ENCODE results near the gene PSMB3.

The PSMB3 gene

DNA sequence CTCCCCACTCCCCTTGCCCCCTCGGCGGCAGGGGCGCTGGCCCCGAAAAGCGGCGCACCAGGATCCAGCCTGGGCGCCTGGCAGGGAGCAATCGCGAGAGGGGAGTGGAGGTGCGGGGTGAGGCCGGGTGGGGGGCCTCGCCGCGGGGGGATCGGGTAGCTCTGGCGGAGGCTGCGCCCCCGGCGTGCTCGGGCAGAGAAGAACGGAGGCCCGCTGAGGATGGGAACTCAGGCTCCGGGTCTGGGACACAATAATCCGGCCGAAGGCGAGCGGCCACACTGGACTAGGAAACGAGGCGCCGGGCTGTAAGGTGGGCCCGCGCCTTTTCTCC lies 3.7 kb upstream of the PSMB3 start:
- TF ChIP-seq CTCF (IDR thresholded peaks at IDR 0.05; ENCODE audit: insufficient read depth, low read length, poor library complexity, severe bottlenecking) = no peak
- Histone ChIP-seq H3K36me3 (ENCODE audit: control insufficient read depth, insufficient read depth, low read length) (no peaks in the 10 kb centered on the region; the same call in 1 of the 2 replicates), H3K4me3 (replicated peaks; ENCODE audit: low read depth, low read length) (peak overlapping the region; percentile 75), H3K27me3 (replicated peaks; ENCODE audit: control insufficient read depth, insufficient read depth, low read length) (no peaks in the 10 kb centered on the region; the same call in 1 of the 2 replicates)
- DNase-seq (ENCODE audit: extremely low read depth, insufficient read length) = no peak

GRCh38 chr17:38749223-38750043 lies 3.1 kb upstream of the PSMB3 start:
- Histone ChIP-seq H3K36me3 (ENCODE audit: control insufficient read depth, insufficient read depth, low read length) (peaks cover under 1% of the 10 kb centered on the region), H3K4me3 (replicated peaks; ENCODE audit: low read depth, low read length) (peak overlapping the region; percentile 75), H3K27me3 (replicated peaks; ENCODE audit: control insufficient read depth, insufficient read depth, low read length) (no peaks in the 10 kb centered on the region; the same call in 1 of the 2 replicates)
- no peak for DNase-seq (ENCODE audit: extremely low read depth, insufficient read length)
- TF ChIP-seq CTCF (IDR thresholded peaks at IDR 0.05; ENCODE audit: insufficient read depth, low read length, poor library complexity, severe bottlenecking) = no peak

GRCh38 chr17:38750044-38750311 lies 2.6 kb upstream of the PSMB3 start:
- no peaks in the 10 kb centered on the region; the same call in 1 of the 2 replicates for H3K27me3 ChIP-seq (replicated peaks; ENCODE audit: control insufficient read depth, insufficient read depth, low read length)
- no peak for TF ChIP-seq CTCF (IDR thresholded peaks at IDR 0.05; ENCODE audit: insufficient read depth, low read length, poor library complexity, severe bottlenecking)
- H3K36me3 ChIP-seq (ENCODE audit: control insufficient read depth, insufficient read depth, low read length) = peaks cover 5% of the 10 kb centered on the region
- DNase-seq (ENCODE audit: extremely low read depth, insufficient read length) = no peak
- peak overlapping the region; percentile 75 for H3K4me3 ChIP-seq (replicated peaks; ENCODE audit: low read depth, low read length)

GRCh38 chr17:38750312-38751121 lies 2.0 kb upstream of the PSMB3 start:
- Histone ChIP-seq H3K4me3 (replicated peaks; ENCODE audit: low read depth, low read length) (peak overlapping the region; percentile 86; the same call in 1 of the 2 replicates), H3K36me3 (ENCODE audit: control insufficient read depth, insufficient read depth, low read length) (peaks cover 5% of the 10 kb centered on the region), H3K27me3 (replicated peaks; ENCODE audit: control insufficient read depth, insufficient read depth, low read length) (no peaks in the 10 kb centered on the region; the same call in 1 of the 2 replicates)
- no peak for DNase-seq (ENCODE audit: extremely low read depth, insufficient read length)
- TF ChIP-seq CTCF (IDR thresholded peaks at IDR 0.05; ENCODE audit: insufficient read depth, low read length, poor library complexity, severe bottlenecking) = no peak

DNA sequence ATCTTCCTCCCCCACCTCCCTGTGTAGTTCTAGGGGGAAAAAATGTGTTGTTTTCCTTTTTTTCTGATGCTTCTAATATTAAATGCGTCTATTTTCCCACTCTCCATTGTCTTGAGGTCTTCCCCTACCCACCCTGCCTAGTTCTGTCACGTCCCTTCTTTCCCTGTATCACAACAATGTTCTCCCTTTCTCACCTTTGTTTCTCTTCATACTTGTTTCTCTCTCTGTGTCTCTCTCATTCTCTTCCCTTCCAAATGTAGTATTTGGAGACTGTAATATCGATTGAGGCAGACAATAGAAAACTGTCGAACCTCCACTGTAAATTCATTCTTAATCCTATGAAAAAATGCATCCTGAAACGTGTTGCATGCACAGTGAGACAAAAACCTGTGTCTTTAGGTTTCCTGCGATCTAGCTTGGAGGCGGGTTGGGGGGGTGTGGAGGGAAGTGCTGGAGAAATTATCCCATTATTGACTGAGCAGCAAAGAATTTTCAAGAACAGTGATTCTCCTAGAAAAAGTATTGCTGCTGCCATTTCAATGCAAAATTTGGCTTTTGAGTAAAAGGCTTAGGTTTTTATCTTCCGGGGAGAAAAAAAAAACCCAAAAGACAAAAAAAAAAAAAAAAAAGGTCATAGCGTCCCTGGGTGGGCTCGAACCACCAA lies 1.3 kb upstream of the PSMB3 start:
- no peaks in the 10 kb centered on the region; the same call in 1 of the 2 replicates for H3K27me3 ChIP-seq (replicated peaks; ENCODE audit: control insufficient read depth, insufficient read depth, low read length)
- TF ChIP-seq CTCF (IDR thresholded peaks at IDR 0.05; ENCODE audit: insufficient read depth, low read length, poor library complexity, severe bottlenecking) = no peak
- no peak for DNase-seq (ENCODE audit: extremely low read depth, insufficient read length)
- peak overlapping the region; percentile 86 for H3K4me3 ChIP-seq (replicated peaks; ENCODE audit: low read depth, low read length)
- peaks cover 7% of the 10 kb centered on the region for H3K36me3 ChIP-seq (ENCODE audit: control insufficient read depth, insufficient read depth, low read length)

Measured in GM06990 (cell line).